H1 (cell line): Measurements from ENCODE around the gene CAPN9.

ENCODE experiments used
- ATF3 ChIP-seq: IDR thresholded peaks from 2 replicates; pipeline ENCODE4 v1.6.1; 2011; ENCODE audit warnings: low read depth, mild to moderate bottlenecking, low read length; ENCODE audit not compliant: insufficient read depth
- BRCA1 ChIP-seq: IDR thresholded peaks from 2 replicates; pipeline ENCODE4 v1.6.1; 2012; ENCODE audit warnings: low read depth, low read length, improper control_type of control experiment
- CTCF ChIP-seq, 3 experiments: IDR thresholded peaks; 1 replicate in 2 of 3; 2 replicates in 1 of 3; pipeline versions ENCODE4 v1.5.1 to v1.6.1; 2011; ENCODE audit warnings: low read length in 3 of 3, mild to moderate bottlenecking in 3 of 3, inconsistent platforms in 2 of 3, low read depth in 1 of 3, moderate library complexity in 1 of 3; ENCODE audit not compliant: insufficient read depth in 1 of 3; ENCODE audit errors: control extremely low read depth in 1 of 3
- EGR1 ChIP-seq: IDR thresholded peaks from 2 replicates; pipeline ENCODE4 v1.6.1; 2011; ENCODE audit warnings: low read depth, low read length, borderline replicate concordance
- EZH2 ChIP-seq: fragments of 200-600 bp; sonication (generic); IDR thresholded peaks from 2 replicates; pipeline ENCODE4 v1.7.1; 2012; ENCODE audit warnings: low read depth, mild to moderate bottlenecking, moderate library complexity, low read length, inconsistent platforms; ENCODE audit not compliant: severe bottlenecking
- JUN ChIP-seq: IDR thresholded peaks from 2 replicates; pipeline ENCODE4 v1.6.1; 2011; ENCODE audit warnings: low read depth, mild to moderate bottlenecking, improper control_type of control experiment, low read length
- JUND ChIP-seq: IDR thresholded peaks from 2 replicates; pipeline ENCODE4 v1.6.1; 2011; ENCODE audit warnings: mild to moderate bottlenecking, improper control_type of control experiment, low read length
- MAX ChIP-seq: IDR thresholded peaks from 2 replicates; pipeline ENCODE4 v1.6.1; 2012; ENCODE audit warnings: inconsistent platforms
- POLR2A ChIP-seq, 2 experiments: IDR thresholded peaks; 1 replicate in 1 of 2; 2 replicates in 1 of 2; pipeline ENCODE4 v1.6.1; 2011; ENCODE audit warnings: low read depth in 2 of 2, low read length in 2 of 2, mild to moderate bottlenecking in 2 of 2; ENCODE audit errors: control extremely low read depth in 1 of 2
- RNF2 ChIP-seq: fragments of 200-900, 300-1000 bp; sonication (generic); IDR thresholded peaks from 2 replicates; pipeline ENCODE4 v1.7.1; 2016; ENCODE audit warnings: borderline replicate concordance, low read depth, mild to moderate bottlenecking, antibody characterized with exemption, low read length; ENCODE audit not compliant: poor library complexity, severe bottlenecking; ENCODE audit errors: missing control alignments
- TBP ChIP-seq: IDR thresholded peaks from 2 replicates; pipeline ENCODE4 v1.6.1; 2011; ENCODE audit warnings: low read depth, low read length, improper control_type of control experiment

GRCh38 chr1:230807561-230808280, 60.5 kb downstream of the CAPN9 start:
- TF ChIP-seq CTCF (IDR thresholded peaks at IDR 0.05; ENCODE audit: control extremely low read depth in 1 of 3, insufficient read depth in 1 of 3, low read depth in 1 of 3, low read length in 3 of 3), result no peak
- no peak for TF ChIP-seq JUND
- no peak for TF ChIP-seq JUN
- no peak for TF ChIP-seq EGR1
- TF ChIP-seq POLR2A (IDR thresholded peaks at IDR 0.05; ENCODE audit: control extremely low read depth in 1 of 2, low read depth in 2 of 2, low read length in 2 of 2), result no peak
- no peak for TF ChIP-seq RNF2
- no peak for TF ChIP-seq ATF3
- no peak for TF ChIP-seq MAX
- TF ChIP-seq BRCA1, result no peak
- no peak for TF ChIP-seq TBP
- no peak for TF ChIP-seq EZH2
